Measurements from ENCODE around the gene ZNRD2.

- no peak for TF ChIP-seq KDM1A (IDR thresholded peaks at IDR 0.05; ENCODE audit: borderline replicate concordance, low read length)
- no peak for TF ChIP-seq RXRA (IDR thresholded peaks at IDR 0.05; ENCODE audit: insufficient read depth, low read depth, low read length)
- TF ChIP-seq EZH2 (IDR thresholded peaks at IDR 0.05; ENCODE audit: low read depth, low read length, severe bottlenecking), result no peak
- TF ChIP-seq EP300 (IDR thresholded peaks at IDR 0.05; ENCODE audit: borderline replicate concordance in 1 of 2, low read depth in 2 of 2, low read length in 2 of 2), result no peak
- TF ChIP-seq CTCF (IDR thresholded peaks at IDR 0.05; ENCODE audit: control extremely low read depth in 1 of 3, insufficient read depth in 1 of 3, low read depth in 1 of 3, low read length in 3 of 3), result no peak
- no peak for TF ChIP-seq POLR2A (IDR thresholded peaks at IDR 0.05; ENCODE audit: control extremely low read depth in 1 of 2, low read depth in 2 of 2, low read length in 2 of 2)
- no peak for TF ChIP-seq CHD2 (IDR thresholded peaks at IDR 0.05; ENCODE audit: low read length)
- TF ChIP-seq ATF2 (IDR thresholded peaks at IDR 0.05; ENCODE audit: low read length), result no peak
- TF ChIP-seq MAX (IDR thresholded peaks at IDR 0.05), result no peak
- no peak for TF ChIP-seq POLR2AphosphoS5 (IDR thresholded peaks at IDR 0.05; ENCODE audit: low read depth, low read length)
- TF ChIP-seq SUZ12 (IDR thresholded peaks at IDR 0.05; ENCODE audit: low read length), result no peak
These were observed 40.9 kb downstream of the ZNRD2 start for GRCh38 chr11:65611028-65611757.
